Prostate gland (tissue), 2 donors: Measurements from ENCODE around the gene THSD4.

Experiments
- POLR2A ChIP-seq: fragments of 450-650 bp; IDR thresholded peaks from one replicate; pipeline ENCODE4 v1.6.1; 2016; ENCODE audit warnings: antibody characterized with exemption, mild to moderate bottlenecking
- POLR2AphosphoS5 ChIP-seq: sonication (generic); formaldehyde crosslinking; IDR thresholded peaks from one replicate; pipeline ENCODE4 v1.6.1; 2017; ENCODE audit warnings: antibody characterized with exemption
- TF ChIP-seq, protein P1 (sequence below), 4 experiments: fragments of 200-600 bp in 2 of 4; fragments of 450-650 bp in 2 of 4; sonication (generic) in 2 of 4; IDR thresholded peaks; 1 replicate in 3 of 4; 2 replicates in 1 of 4; pipeline ENCODE4 v1.5.1; 2016 to 2019; ENCODE audit warnings: antibody characterized with exemption in 4 of 4, mild to moderate bottlenecking in 2 of 4, moderate library complexity in 2 of 4

DNA sequence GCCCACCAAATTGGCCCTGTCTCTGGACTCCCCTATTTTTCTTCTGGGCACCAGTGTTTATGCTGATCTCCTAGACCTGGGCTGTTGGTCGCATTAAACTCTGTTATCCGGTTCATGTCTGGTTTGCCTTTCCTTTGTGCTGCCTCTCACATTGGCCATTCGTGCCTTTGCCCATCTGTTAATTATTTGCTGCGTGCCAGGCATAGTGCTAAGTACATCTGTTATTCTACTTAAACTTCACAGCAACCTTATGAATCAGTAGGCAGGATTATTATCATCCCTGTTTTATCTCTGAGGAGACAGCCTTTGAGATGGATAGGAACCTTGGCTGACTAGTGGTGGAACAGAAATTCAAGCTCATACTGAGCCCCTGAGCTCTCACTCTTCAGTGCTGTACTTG, 76.0 kb downstream of the THSD4 start:
- TF ChIP-seq POLR2A (no peak), POLR2AphosphoS5 (no peak)
- TF ChIP-seq, protein P1, sequence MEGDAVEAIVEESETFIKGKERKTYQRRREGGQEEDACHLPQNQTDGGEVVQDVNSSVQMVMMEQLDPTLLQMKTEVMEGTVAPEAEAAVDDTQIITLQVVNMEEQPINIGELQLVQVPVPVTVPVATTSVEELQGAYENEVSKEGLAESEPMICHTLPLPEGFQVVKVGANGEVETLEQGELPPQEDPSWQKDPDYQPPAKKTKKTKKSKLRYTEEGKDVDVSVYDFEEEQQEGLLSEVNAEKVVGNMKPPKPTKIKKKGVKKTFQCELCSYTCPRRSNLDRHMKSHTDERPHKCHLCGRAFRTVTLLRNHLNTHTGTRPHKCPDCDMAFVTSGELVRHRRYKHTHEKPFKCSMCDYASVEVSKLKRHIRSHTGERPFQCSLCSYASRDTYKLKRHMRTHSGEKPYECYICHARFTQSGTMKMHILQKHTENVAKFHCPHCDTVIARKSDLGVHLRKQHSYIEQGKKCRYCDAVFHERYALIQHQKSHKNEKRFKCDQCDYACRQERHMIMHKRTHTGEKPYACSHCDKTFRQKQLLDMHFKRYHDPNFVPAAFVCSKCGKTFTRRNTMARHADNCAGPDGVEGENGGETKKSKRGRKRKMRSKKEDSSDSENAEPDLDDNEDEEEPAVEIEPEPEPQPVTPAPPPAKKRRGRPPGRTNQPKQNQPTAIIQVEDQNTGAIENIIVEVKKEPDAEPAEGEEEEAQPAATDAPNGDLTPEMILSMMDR (IDR thresholded peaks at IDR 0.05) = no peak
